H9 (cell line): ENCODE measurements around the gene CD52. TPM values are rescaled to one million over a fixed set of nuclear protein-coding genes. Genes with fewer than 3 reads are reported as not detected.

Experiments used
- DNase-seq: peaks from one replicate; pipeline ENCODE4 v3.0.0-alpha.2; 2017
- H2AFZ ChIP-seq: one replicate; pipeline ENCODE4 v1.6.1; 2013; ENCODE audit warnings: mild to moderate bottlenecking, low read length, control low read depth, moderate library complexity
- H2AK5ac ChIP-seq: 2 replicates; pipeline ENCODE4 v1.6.1; 2013; ENCODE audit warnings: low read length, control low read depth, mixed read lengths; ENCODE audit not compliant: insufficient read length
- H2BK120ac ChIP-seq: one replicate; pipeline ENCODE4 v1.6.1; 2013; ENCODE audit warnings: low read depth, mild to moderate bottlenecking, low read length, control low read depth, inconsistent platforms; ENCODE audit not compliant: poor library complexity, severe bottlenecking
- H2BK12ac ChIP-seq: 2 replicates; pipeline ENCODE4 v1.6.1; 2013; ENCODE audit warnings: low read length, control low read depth, mixed read lengths, low read depth; ENCODE audit not compliant: insufficient read length
- H2BK15ac ChIP-seq: 2 replicates; pipeline ENCODE4 v1.6.1; 2013; ENCODE audit warnings: low read depth, low read length, control low read depth
- H2BK20ac ChIP-seq: one replicate; pipeline ENCODE4 v1.6.1; 2013; ENCODE audit warnings: low read depth, mild to moderate bottlenecking, low read length, control low read depth, inconsistent platforms; ENCODE audit not compliant: poor library complexity, severe bottlenecking
- H2BK5ac ChIP-seq: 2 replicates; pipeline ENCODE4 v1.6.1; 2013; ENCODE audit warnings: low read length, control low read depth, mixed read lengths; ENCODE audit not compliant: insufficient read length
- H3K14ac ChIP-seq: 2 replicates; pipeline ENCODE4 v1.6.1; 2013; ENCODE audit warnings: low read length, control low read depth; ENCODE audit not compliant: insufficient read depth
- H3K18ac ChIP-seq: 2 replicates; pipeline ENCODE4 v1.6.1; 2013; ENCODE audit warnings: low read depth, mild to moderate bottlenecking, mixed read lengths, low read length, control low read depth; ENCODE audit not compliant: insufficient read length
- H3K23ac ChIP-seq: 2 replicates; pipeline ENCODE4 v1.6.1; 2013; ENCODE audit warnings: low read length, control low read depth, mixed read lengths, low read depth; ENCODE audit not compliant: insufficient read length
- H3K23me2 ChIP-seq: 2 replicates; pipeline ENCODE4 v1.6.1; 2013; ENCODE audit warnings: low read depth, mild to moderate bottlenecking, mixed read lengths, low read length, control low read depth; ENCODE audit not compliant: insufficient read length, poor library complexity, severe bottlenecking
- H3K27ac ChIP-seq: 2 replicates; pipeline ENCODE4 v1.5.1; 2013; ENCODE audit warnings: low read length, control low read depth, mixed read lengths, low read depth; ENCODE audit not compliant: insufficient read length
- H3K27me3 ChIP-seq: 2 replicates; pipeline ENCODE4 v1.6.1; 2013; ENCODE audit warnings: low read length, control low read depth, inconsistent platforms; ENCODE audit not compliant: insufficient read depth
- H3K4ac ChIP-seq: 2 replicates; pipeline ENCODE4 v1.6.1; 2013; ENCODE audit warnings: low read depth, mild to moderate bottlenecking, control low read depth, inconsistent platforms, low read length, moderate library complexity
- H3K4me1 ChIP-seq: 2 replicates; pipeline ENCODE4 v1.6.1; 2013; ENCODE audit warnings: low read length, control low read depth, inconsistent platforms; ENCODE audit not compliant: insufficient read depth
- H3K4me2 ChIP-seq: 2 replicates; pipeline ENCODE4 v1.6.1; 2013; ENCODE audit warnings: low read length, control low read depth, mixed read lengths; ENCODE audit not compliant: insufficient read length, insufficient read depth
- H3K56ac ChIP-seq: 2 replicates; pipeline ENCODE4 v1.6.1; 2013; ENCODE audit warnings: low read depth, mild to moderate bottlenecking, mixed read lengths, low read length, control low read depth; ENCODE audit not compliant: insufficient read length
- H3K79me1 ChIP-seq: 2 replicates; pipeline ENCODE4 v1.6.1; 2013; ENCODE audit warnings: low read depth, mild to moderate bottlenecking, moderate library complexity, low read length, control low read depth, inconsistent platforms; ENCODE audit not compliant: insufficient read depth, poor library complexity, severe bottlenecking
- H3K79me2 ChIP-seq: 2 replicates; pipeline ENCODE4 v1.6.1; 2013; ENCODE audit warnings: low read length, control low read depth, inconsistent platforms; ENCODE audit not compliant: insufficient read depth
- H3K9ac ChIP-seq: 2 replicates; pipeline ENCODE4 v1.6.1; 2013; ENCODE audit warnings: low read length, control low read depth, mixed read lengths; ENCODE audit not compliant: insufficient read length; ENCODE audit errors: extremely low read depth
- H3K9me3 ChIP-seq: one replicate; pipeline ENCODE4 v1.6.1; 2013; ENCODE audit warnings: low read depth, low read length, inconsistent platforms; ENCODE audit not compliant: control insufficient read depth
- H3T11ph ChIP-seq: one replicate; pipeline ENCODE4 v1.6.1; 2013; ENCODE audit warnings: mild to moderate bottlenecking, low read length, control low read depth, inconsistent platforms
- H4K20me1 ChIP-seq: one replicate; pipeline ENCODE4 v1.6.1; 2013; ENCODE audit not compliant: control insufficient read depth, insufficient read length, insufficient read depth
- H4K5ac ChIP-seq: 2 replicates; pipeline ENCODE4 v1.6.1; 2013; ENCODE audit warnings: low read depth, mild to moderate bottlenecking, mixed read lengths, low read length, control low read depth; ENCODE audit not compliant: insufficient read length
- H4K8ac ChIP-seq: replicated peaks from 2 replicates; pipeline ENCODE4 v1.6.1; 2013; ENCODE audit warnings: low read length, control low read depth, mixed read lengths, low read depth; ENCODE audit not compliant: insufficient read length
- H4K91ac ChIP-seq: 2 replicates; pipeline ENCODE4 v1.6.1; 2013; ENCODE audit warnings: low read depth, mild to moderate bottlenecking, moderate library complexity, mixed read lengths, low read length, control low read depth; ENCODE audit not compliant: insufficient read length
- H3K27ac Mint-ChIP-seq, 3 experiments: 2 replicates in 2 of 3; 3 replicates in 1 of 3; pipeline ENCODE4 v1.8.0; 2020 to 2021; ENCODE audit warnings: mixed read lengths in 3 of 3, mild to moderate bottlenecking in 1 of 3, moderate library complexity in 1 of 3
- H3K27me3 Mint-ChIP-seq: 2 replicates; pipeline ENCODE4 v1.8.0; 2021; ENCODE audit warnings: low read depth, mild to moderate bottlenecking, moderate library complexity, mixed read lengths
- H3K36me3 Mint-ChIP-seq, 3 experiments: 2 replicates in 2 of 3; 3 replicates in 1 of 3; pipeline ENCODE4 v1.8.0; 2020 to 2021; ENCODE audit warnings: low read depth in 3 of 3, mixed read lengths in 3 of 3; ENCODE audit not compliant: insufficient read depth in 1 of 3
- H3K4me1 Mint-ChIP-seq, 2 experiments: 2 replicates each; pipeline ENCODE4 v1.8.0; 2020; ENCODE audit warnings: mixed read lengths in 2 of 2
- H3K4me3 Mint-ChIP-seq, 2 experiments: 2 replicates in 1 of 2; 3 replicates in 1 of 2; pipeline ENCODE4 v1.8.0; 2020 to 2021; ENCODE audit warnings: mild to moderate bottlenecking in 2 of 2, mixed read lengths in 2 of 2, moderate library complexity in 1 of 2
- H3K9me3 Mint-ChIP-seq, 2 experiments: 2 replicates in 1 of 2; 3 replicates in 1 of 2; pipeline ENCODE4 v1.8.0; 2020; ENCODE audit warnings: mild to moderate bottlenecking in 2 of 2, mixed read lengths in 2 of 2, moderate library complexity in 1 of 2
- WGBS: extraction: QIAGEN DNeasy Blood & Tissue Kit; methylation state at CpG from one replicate; pipeline ENCODE4 v1.1.7; 2013; ENCODE audit warnings: missing lambda C conversion rate, low lambda C conversion rate, mixed read lengths; ENCODE audit not compliant: insufficient read length; ENCODE audit errors: extremely low coverage; 5-methylcytosine and 5-hydroxymethylcytosine counted together
- total RNA-seq: library from RNA; stranded (reverse); gene quantifications from 2 replicates; pipeline ENCODE4 v1.2.1, GENCODE V29; 2021
- TF ChIP-seq, protein P1 (sequence below): fragments of 200-600 bp; sonication (generic); conservative IDR thresholded peaks from 3 replicates; pipeline ENCODE4 v1.8.0; 2021; ENCODE audit warnings: antibody characterized with exemption, mild to moderate bottlenecking

Gene CD52
- total RNA-seq, 1 experiment from 2014 or later, result 4.1 TPM

DNA sequence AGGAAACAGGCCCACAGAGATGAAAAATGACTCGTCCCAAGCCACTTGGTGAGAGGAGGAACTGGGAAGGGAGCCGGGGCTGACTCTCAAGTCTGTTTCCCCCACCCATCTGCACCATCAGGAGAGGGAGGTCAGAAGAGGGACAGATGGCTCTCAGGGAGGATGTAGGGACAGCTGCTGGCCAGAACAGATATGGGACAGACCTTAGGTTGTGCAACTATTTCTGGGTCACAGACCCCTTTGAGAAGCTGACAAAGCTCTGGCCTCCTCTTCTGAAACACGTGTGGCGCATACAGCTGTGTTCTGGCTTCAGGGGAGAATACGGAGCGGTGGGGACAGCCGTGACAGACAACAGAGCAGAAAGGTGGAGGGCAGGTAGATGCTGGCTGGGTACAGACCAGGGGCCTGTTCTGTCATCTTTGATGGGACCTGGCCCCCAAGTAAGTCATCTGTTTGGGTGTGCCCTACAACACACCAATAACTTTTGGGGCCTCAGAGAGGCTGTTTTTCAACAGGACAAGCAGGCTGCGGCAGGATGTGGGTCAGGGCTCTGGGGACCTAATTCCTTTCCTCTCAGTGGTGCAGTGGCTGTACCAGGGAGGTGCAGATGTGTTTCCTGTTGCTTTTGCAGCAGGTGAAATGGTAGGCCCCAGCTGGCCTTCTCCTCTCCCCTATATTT lies 30.6 kb upstream of the CD52 start:
- WGBS, result no CpG with 5 or more reads among the region's 8 CpGs
- H3K4me3 Mint-ChIP-seq, result no peak overlapping the region
- Histone ChIP-seq H3T11ph (no peak overlapping the region), H3K27me3 (no peaks in the 10 kb centered on the region), H3K4me2 (no peak overlapping the region), H4K20me1 (no peaks in the 10 kb centered on the region), H2AK5ac (no peak overlapping the region), H3K79me2 (no peaks in the 10 kb centered on the region), H2BK15ac (no peak overlapping the region), H3K79me1 (no peaks in the 10 kb centered on the region), H2BK20ac (no peak overlapping the region), H3K9ac (no peak overlapping the region), H3K4ac (no peak overlapping the region), H3K9me3 (no peaks in the 10 kb centered on the region), H2BK5ac (no peak overlapping the region), H3K23ac (no peak overlapping the region), H3K14ac (no peak overlapping the region), H4K5ac (no peak overlapping the region), H3K18ac (no peak overlapping the region), H3K23me2 (no peaks in the 10 kb centered on the region), H3K56ac (no peak overlapping the region), H2BK12ac (no peak overlapping the region), H3K27ac (no peak overlapping the region), H3K4me1 (peaks cover 3% of the 10 kb centered on the region; the same call in 1 of the 2 replicates), H2AFZ (no peak overlapping the region), H4K8ac (no peak overlapping the region), H4K91ac (no peak overlapping the region), H2BK120ac (no peak overlapping the region)
- DNase-seq, result peak; percentile 24
- no peaks in the 10 kb centered on the region; the same call in 1 of the 2 replicates for H3K27me3 Mint-ChIP-seq
- H3K4me1 Mint-ChIP-seq, result peaks cover 40 to 53% of the 10 kb centered on the region in 2 experiments
- peaks cover 0 to 11% (median 5%) of the 10 kb centered on the region in 3 experiments; a peak in 3 of 7 replicates for H3K36me3 Mint-ChIP-seq
- H3K9me3 Mint-ChIP-seq, result no peaks in the 10 kb centered on the region; a peak in 1 of 5 replicates
- TF ChIP-seq, protein P1, sequence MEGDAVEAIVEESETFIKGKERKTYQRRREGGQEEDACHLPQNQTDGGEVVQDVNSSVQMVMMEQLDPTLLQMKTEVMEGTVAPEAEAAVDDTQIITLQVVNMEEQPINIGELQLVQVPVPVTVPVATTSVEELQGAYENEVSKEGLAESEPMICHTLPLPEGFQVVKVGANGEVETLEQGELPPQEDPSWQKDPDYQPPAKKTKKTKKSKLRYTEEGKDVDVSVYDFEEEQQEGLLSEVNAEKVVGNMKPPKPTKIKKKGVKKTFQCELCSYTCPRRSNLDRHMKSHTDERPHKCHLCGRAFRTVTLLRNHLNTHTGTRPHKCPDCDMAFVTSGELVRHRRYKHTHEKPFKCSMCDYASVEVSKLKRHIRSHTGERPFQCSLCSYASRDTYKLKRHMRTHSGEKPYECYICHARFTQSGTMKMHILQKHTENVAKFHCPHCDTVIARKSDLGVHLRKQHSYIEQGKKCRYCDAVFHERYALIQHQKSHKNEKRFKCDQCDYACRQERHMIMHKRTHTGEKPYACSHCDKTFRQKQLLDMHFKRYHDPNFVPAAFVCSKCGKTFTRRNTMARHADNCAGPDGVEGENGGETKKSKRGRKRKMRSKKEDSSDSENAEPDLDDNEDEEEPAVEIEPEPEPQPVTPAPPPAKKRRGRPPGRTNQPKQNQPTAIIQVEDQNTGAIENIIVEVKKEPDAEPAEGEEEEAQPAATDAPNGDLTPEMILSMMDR, result no peak
- peak overlapping the region in 1 of 3 experiments; percentile 70; a peak in 1 of 7 replicates for H3K27ac Mint-ChIP-seq
